ENCODE results near the gene PLBD2. TPM values are rescaled to one million over a fixed set of nuclear protein-coding genes. Genes with fewer than 3 reads are reported as not detected.

PLBD2 gene
- total and polyA plus RNA-seq, 2 donors (not counting 1 experiment from before 2014, with no cell fraction given) = 11.9 to 35.5 TPM

- DNase-seq (ENCODE audit: low read depth in 2 of 2) = no peak
- Histone ChIP-seq H3K4me2 (ENCODE audit: extremely low read depth, insufficient read depth, low read length) (no peak overlapping the region), H3K9me3 (ENCODE audit: control insufficient read depth, insufficient read depth, low read depth, low read length) (no peaks in the 10 kb centered on the region), H4K20me1 (ENCODE audit: control insufficient read depth, extremely low read depth, insufficient read depth, low read length) (no peaks in the 10 kb centered on the region), H3K27ac (ENCODE audit: insufficient read depth, low read length) (no peak overlapping the region), H3K9ac (ENCODE audit: insufficient read depth, low read length) (no peak overlapping the region), H3K79me2 (ENCODE audit: control insufficient read depth, insufficient read depth, low read length) (no peaks in the 10 kb centered on the region), H2AFZ (ENCODE audit: low read length) (no peak overlapping the region), H3K27me3 (ENCODE audit: control insufficient read depth, insufficient read depth, low read length) (no peaks in the 10 kb centered on the region), H3K4me1 (ENCODE audit: control insufficient read depth, extremely low read depth, insufficient read depth, low read length) (peaks cover 8% of the 10 kb centered on the region), H3K4me3 (replicated peaks in 1 of 4; ENCODE audit: control extremely low read depth in 1 of 4, insufficient read depth in 1 of 4, low read depth in 3 of 4, low read length in 4 of 4) (no peak overlapping the region), H3K36me3 (ENCODE audit: control insufficient read depth, insufficient read depth, low read length) (peaks cover 4% of the 10 kb centered on the region)
- TF ChIP-seq, protein P1, sequence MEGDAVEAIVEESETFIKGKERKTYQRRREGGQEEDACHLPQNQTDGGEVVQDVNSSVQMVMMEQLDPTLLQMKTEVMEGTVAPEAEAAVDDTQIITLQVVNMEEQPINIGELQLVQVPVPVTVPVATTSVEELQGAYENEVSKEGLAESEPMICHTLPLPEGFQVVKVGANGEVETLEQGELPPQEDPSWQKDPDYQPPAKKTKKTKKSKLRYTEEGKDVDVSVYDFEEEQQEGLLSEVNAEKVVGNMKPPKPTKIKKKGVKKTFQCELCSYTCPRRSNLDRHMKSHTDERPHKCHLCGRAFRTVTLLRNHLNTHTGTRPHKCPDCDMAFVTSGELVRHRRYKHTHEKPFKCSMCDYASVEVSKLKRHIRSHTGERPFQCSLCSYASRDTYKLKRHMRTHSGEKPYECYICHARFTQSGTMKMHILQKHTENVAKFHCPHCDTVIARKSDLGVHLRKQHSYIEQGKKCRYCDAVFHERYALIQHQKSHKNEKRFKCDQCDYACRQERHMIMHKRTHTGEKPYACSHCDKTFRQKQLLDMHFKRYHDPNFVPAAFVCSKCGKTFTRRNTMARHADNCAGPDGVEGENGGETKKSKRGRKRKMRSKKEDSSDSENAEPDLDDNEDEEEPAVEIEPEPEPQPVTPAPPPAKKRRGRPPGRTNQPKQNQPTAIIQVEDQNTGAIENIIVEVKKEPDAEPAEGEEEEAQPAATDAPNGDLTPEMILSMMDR (conservative IDR thresholded peaks at IDR 0.05 in 1 of 2, IDR thresholded peaks at IDR 0.05 in 1 of 2; ENCODE audit: low read depth in 1 of 2, low read length in 2 of 2) = no peak
- no peak for TF ChIP-seq EZH2 (IDR thresholded peaks at IDR 0.05; ENCODE audit: low read length, missing control alignments)
Measured at GRCh38 chr12:113330505-113330904, 27.9 kb upstream of the PLBD2 start.

- Histone ChIP-seq H4K20me1 (ENCODE audit: control insufficient read depth, extremely low read depth, insufficient read depth, low read length) (no peaks in the 10 kb centered on the region), H3K4me2 (ENCODE audit: extremely low read depth, insufficient read depth, low read length) (peak overlapping the region; percentile 28), H3K27me3 (ENCODE audit: control insufficient read depth, insufficient read depth, low read length) (no peaks in the 10 kb centered on the region), H3K27ac (ENCODE audit: insufficient read depth, low read length) (no peak overlapping the region), H3K4me3 (replicated peaks in 1 of 4; ENCODE audit: control extremely low read depth in 1 of 4, insufficient read depth in 1 of 4, low read depth in 3 of 4, low read length in 4 of 4) (peak overlapping the region in 1 of 4 experiments; percentile 20), H3K9me3 (ENCODE audit: control insufficient read depth, insufficient read depth, low read depth, low read length) (no peaks in the 10 kb centered on the region), H3K79me2 (ENCODE audit: control insufficient read depth, insufficient read depth, low read length) (no peaks in the 10 kb centered on the region), H2AFZ (ENCODE audit: low read length) (no peak overlapping the region), H3K4me1 (ENCODE audit: control insufficient read depth, extremely low read depth, insufficient read depth, low read length) (no peaks in the 10 kb centered on the region), H3K9ac (ENCODE audit: insufficient read depth, low read length) (no peak overlapping the region), H3K36me3 (ENCODE audit: control insufficient read depth, insufficient read depth, low read length) (peaks cover 4% of the 10 kb centered on the region)
- TF ChIP-seq, protein P1 (conservative IDR thresholded peaks at IDR 0.05 in 1 of 2, IDR thresholded peaks at IDR 0.05 in 1 of 2; ENCODE audit: low read depth in 1 of 2, low read length in 2 of 2) = no peak
- TF ChIP-seq EZH2 (IDR thresholded peaks at IDR 0.05; ENCODE audit: low read length, missing control alignments) = no peak
- DNase-seq (ENCODE audit: low read depth in 2 of 2) = no peak
Measured at GRCh38 chr12:113332688-113333417, 25.5 kb upstream of the PLBD2 start.

GRCh38 chr12:113333418-113333750 is 25.0 kb upstream of the PLBD2 start:
- Histone ChIP-seq H3K4me3 (replicated peaks in 1 of 4; ENCODE audit: control extremely low read depth in 1 of 4, insufficient read depth in 1 of 4, low read depth in 3 of 4, low read length in 4 of 4) (peak overlapping the region in 1 of 4 experiments; percentile 20), H3K4me1 (ENCODE audit: control insufficient read depth, extremely low read depth, insufficient read depth, low read length) (no peaks in the 10 kb centered on the region)
- no peak for DNase-seq (ENCODE audit: low read depth in 2 of 2)

More at GRCh38 chr12:113333418-113333750, 25.0 kb upstream of the PLBD2 start:
- Histone ChIP-seq H3K4me2 (ENCODE audit: extremely low read depth, insufficient read depth, low read length) (no peak overlapping the region), H3K9me3 (ENCODE audit: control insufficient read depth, insufficient read depth, low read depth, low read length) (no peaks in the 10 kb centered on the region), H3K27me3 (ENCODE audit: control insufficient read depth, insufficient read depth, low read length) (no peaks in the 10 kb centered on the region), H3K79me2 (ENCODE audit: control insufficient read depth, insufficient read depth, low read length) (no peaks in the 10 kb centered on the region), H4K20me1 (ENCODE audit: control insufficient read depth, extremely low read depth, insufficient read depth, low read length) (no peaks in the 10 kb centered on the region), H3K27ac (ENCODE audit: insufficient read depth, low read length) (no peak overlapping the region), H3K36me3 (ENCODE audit: control insufficient read depth, insufficient read depth, low read length) (peaks cover 4% of the 10 kb centered on the region), H3K9ac (ENCODE audit: insufficient read depth, low read length) (no peak overlapping the region), H2AFZ (ENCODE audit: low read length) (no peak overlapping the region)
- TF ChIP-seq EZH2 (IDR thresholded peaks at IDR 0.05; ENCODE audit: low read length, missing control alignments) = no peak
- TF ChIP-seq, protein P1 (conservative IDR thresholded peaks at IDR 0.05 in 1 of 2, IDR thresholded peaks at IDR 0.05 in 1 of 2; ENCODE audit: low read depth in 1 of 2, low read length in 2 of 2) = no peak
